ENCODE data around the gene AHCYL2. TPM values are rescaled to one million over a fixed set of nuclear protein-coding genes. Genes with fewer than 3 reads are reported as not detected.

The AHCYL2 gene
- total RNA-seq, 1 experiment from 2014 or later, result 20.2 TPM

DNA sequence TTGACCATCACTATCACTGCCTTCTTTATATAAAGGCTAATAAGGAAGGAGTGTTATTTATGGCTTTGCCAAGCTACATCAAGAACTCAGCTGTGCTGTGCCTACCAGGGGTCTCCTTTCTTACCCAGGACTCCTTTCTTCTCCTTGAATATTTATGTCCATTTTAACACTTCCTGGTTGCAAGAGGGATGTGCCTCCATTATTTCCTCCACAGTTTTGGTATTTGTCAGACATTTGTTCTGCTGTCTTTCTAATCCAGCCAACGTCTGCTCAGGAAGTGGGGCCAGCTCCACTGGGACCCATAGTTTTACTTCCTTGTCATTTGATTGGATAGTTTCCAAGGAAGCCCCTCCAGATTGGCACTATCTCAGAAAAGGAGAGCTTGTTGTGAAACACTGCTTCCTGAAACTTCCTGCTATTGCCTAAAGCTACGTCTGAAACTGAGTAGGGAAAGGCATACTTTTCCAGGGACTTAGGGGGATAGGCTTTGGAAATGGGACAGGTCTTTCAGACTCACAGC lies 202.8 kb downstream of the AHCYL2 start:
- no peaks in the 10 kb centered on the region for H3K4me1 ChIP-seq (ENCODE audit: control insufficient read depth, insufficient read depth, low read length)
- intact Hi-C loops (cut with micrococcal nuclease; ENCODE audit: unreplicated experiment) (no loop called here), in situ Hi-C loops (cut with HindIII; ENCODE audit: low pct_unique_long_range_greater_than_20kb, low sequenced_read_pairs) (no loop called here)
- H3K27me3 ChIP-seq (ENCODE audit: control insufficient read depth, insufficient read depth, low read length), result no peaks in the 10 kb centered on the region
- no peak overlapping the region for H3K4me3 ChIP-seq (ENCODE audit: low read depth in 2 of 2, low read length in 2 of 2)
- no peaks in the 10 kb centered on the region for H3K36me3 ChIP-seq (ENCODE audit: control insufficient read depth, insufficient read depth, low read length)
- ChIA-PET CTCF (no interaction called here), POLR2A (no interaction called here)
- ATAC-seq (no peak), DNase-seq (ENCODE audit: low read depth, low spot score) (no peak)
- no peaks in the 10 kb centered on the region for H3K9me3 ChIP-seq (ENCODE audit: control insufficient read depth, insufficient read depth, low read depth, low read length)
- no peak overlapping the region for H3K27ac ChIP-seq (ENCODE audit: low read length)
- TF ChIP-seq POLR2AphosphoS5 (IDR thresholded peaks at IDR 0.05; ENCODE audit: low read depth, low read length), result no peak
- TF ChIP-seq, protein P1, sequence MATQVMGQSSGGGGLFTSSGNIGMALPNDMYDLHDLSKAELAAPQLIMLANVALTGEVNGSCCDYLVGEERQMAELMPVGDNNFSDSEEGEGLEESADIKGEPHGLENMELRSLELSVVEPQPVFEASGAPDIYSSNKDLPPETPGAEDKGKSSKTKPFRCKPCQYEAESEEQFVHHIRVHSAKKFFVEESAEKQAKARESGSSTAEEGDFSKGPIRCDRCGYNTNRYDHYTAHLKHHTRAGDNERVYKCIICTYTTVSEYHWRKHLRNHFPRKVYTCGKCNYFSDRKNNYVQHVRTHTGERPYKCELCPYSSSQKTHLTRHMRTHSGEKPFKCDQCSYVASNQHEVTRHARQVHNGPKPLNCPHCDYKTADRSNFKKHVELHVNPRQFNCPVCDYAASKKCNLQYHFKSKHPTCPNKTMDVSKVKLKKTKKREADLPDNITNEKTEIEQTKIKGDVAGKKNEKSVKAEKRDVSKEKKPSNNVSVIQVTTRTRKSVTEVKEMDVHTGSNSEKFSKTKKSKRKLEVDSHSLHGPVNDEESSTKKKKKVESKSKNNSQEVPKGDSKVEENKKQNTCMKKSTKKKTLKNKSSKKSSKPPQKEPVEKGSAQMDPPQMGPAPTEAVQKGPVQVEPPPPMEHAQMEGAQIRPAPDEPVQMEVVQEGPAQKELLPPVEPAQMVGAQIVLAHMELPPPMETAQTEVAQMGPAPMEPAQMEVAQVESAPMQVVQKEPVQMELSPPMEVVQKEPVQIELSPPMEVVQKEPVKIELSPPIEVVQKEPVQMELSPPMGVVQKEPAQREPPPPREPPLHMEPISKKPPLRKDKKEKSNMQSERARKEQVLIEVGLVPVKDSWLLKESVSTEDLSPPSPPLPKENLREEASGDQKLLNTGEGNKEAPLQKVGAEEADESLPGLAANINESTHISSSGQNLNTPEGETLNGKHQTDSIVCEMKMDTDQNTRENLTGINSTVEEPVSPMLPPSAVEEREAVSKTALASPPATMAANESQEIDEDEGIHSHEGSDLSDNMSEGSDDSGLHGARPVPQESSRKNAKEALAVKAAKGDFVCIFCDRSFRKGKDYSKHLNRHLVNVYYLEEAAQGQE (IDR thresholded peaks at IDR 0.05; ENCODE audit: insufficient read depth in 1 of 2, low read depth in 2 of 2, low read length in 1 of 2), result no peak
- TF ChIP-seq, protein P2, sequence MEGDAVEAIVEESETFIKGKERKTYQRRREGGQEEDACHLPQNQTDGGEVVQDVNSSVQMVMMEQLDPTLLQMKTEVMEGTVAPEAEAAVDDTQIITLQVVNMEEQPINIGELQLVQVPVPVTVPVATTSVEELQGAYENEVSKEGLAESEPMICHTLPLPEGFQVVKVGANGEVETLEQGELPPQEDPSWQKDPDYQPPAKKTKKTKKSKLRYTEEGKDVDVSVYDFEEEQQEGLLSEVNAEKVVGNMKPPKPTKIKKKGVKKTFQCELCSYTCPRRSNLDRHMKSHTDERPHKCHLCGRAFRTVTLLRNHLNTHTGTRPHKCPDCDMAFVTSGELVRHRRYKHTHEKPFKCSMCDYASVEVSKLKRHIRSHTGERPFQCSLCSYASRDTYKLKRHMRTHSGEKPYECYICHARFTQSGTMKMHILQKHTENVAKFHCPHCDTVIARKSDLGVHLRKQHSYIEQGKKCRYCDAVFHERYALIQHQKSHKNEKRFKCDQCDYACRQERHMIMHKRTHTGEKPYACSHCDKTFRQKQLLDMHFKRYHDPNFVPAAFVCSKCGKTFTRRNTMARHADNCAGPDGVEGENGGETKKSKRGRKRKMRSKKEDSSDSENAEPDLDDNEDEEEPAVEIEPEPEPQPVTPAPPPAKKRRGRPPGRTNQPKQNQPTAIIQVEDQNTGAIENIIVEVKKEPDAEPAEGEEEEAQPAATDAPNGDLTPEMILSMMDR (IDR thresholded peaks at IDR 0.05), result no peak
- no peak for TF ChIP-seq SIN3A (IDR thresholded peaks at IDR 0.05; ENCODE audit: borderline replicate concordance, insufficient read depth, low read depth, low read length)
- TF ChIP-seq TCF7L2 (IDR thresholded peaks at IDR 0.05; ENCODE audit: low read depth, low read length), result no peak
- no TSS peak for BruUV-seq (replicated peaks)

DNA sequence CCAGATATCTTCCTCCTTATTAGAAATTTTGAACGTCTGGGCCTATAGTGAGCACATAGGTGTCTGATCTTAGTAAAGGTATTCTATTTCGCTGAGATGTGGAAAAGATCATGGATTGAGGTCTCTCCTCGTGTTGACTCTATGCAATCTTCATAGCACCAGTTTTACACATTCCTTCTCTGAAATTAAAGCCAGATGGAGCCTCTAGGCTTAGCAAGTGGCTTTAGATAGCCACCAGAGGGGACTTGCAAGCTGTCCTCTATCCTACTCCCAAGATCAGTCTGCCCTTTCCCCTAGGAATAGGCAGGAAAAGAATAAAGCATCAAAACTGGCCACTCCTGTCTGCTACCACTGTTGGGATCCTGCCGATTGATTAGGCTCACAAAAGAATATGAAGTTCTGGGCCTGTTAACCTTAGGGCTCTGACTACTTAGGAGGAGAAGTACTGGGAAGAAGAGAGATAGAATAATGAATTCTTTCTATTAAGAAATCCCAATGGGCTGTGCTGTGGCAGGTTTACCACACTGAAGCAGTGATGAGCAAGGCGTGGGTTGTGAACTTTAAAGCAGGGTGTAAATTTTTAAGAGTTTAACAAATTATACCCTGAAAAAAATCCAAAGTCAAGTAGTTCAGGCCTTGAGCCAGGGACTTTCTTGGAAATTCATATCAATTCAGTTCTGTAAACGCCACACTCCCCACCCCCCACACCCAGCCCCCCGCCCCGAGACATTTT lies 207.2 kb downstream of the AHCYL2 start:
- Histone ChIP-seq H3K36me3 (ENCODE audit: control insufficient read depth, insufficient read depth, low read length) (no peaks in the 10 kb centered on the region), H3K27me3 (ENCODE audit: control insufficient read depth, insufficient read depth, low read length) (peaks cover 6% of the 10 kb centered on the region; the same call in 1 of the 2 replicates), H3K4me3 (ENCODE audit: low read depth in 2 of 2, low read length in 2 of 2) (no peak overlapping the region), H3K9me3 (ENCODE audit: control insufficient read depth, insufficient read depth, low read depth, low read length) (no peaks in the 10 kb centered on the region), H3K27ac (ENCODE audit: low read length) (no peak overlapping the region), H3K4me1 (ENCODE audit: control insufficient read depth, insufficient read depth, low read length) (peaks cover 4% of the 10 kb centered on the region; the same call in 1 of the 2 replicates)
- ChIA-PET CTCF (no interaction called here), POLR2A (no interaction called here)
- BruUV-seq (replicated peaks), result no TSS peak
- TF ChIP-seq, protein P1 (IDR thresholded peaks at IDR 0.05; ENCODE audit: insufficient read depth in 1 of 2, low read depth in 2 of 2, low read length in 1 of 2), result no peak
- TF ChIP-seq POLR2AphosphoS5 (IDR thresholded peaks at IDR 0.05; ENCODE audit: low read depth, low read length) (no peak), TCF7L2 (IDR thresholded peaks at IDR 0.05; ENCODE audit: low read depth, low read length) (no peak), SIN3A (IDR thresholded peaks at IDR 0.05; ENCODE audit: borderline replicate concordance, insufficient read depth, low read depth, low read length) (no peak)
- TF ChIP-seq, protein P2 (IDR thresholded peaks at IDR 0.05), result no peak
- DNase-seq (ENCODE audit: low read depth, low spot score) (no peak), ATAC-seq (no peak)
- intact Hi-C loops (cut with micrococcal nuclease; ENCODE audit: unreplicated experiment), result loop anchor here (1.0 kb wide), 1 partner anchor 28 kb away; no protein-coding TSS in a partner anchor
- in situ Hi-C loops (cut with HindIII; ENCODE audit: low pct_unique_long_range_greater_than_20kb, low sequenced_read_pairs), result no loop called here
